Neuronal stem cell (in vitro differentiated cells): Measurements from ENCODE around the gene CYSRT1.

ENCODE experiments used
- DNase-seq: peaks from one replicate; pipeline ENCODE4 v3.0.0-alpha.2; 2013; ENCODE audit warnings: low spot score
- H2AFZ ChIP-seq: one replicate; pipeline ENCODE4 v1.6.1; 2013; ENCODE audit warnings: mild to moderate bottlenecking, low read length, inconsistent platforms
- H2AK5ac ChIP-seq: 2 replicates; pipeline ENCODE4 v1.6.1; 2013; ENCODE audit warnings: low read depth, mild to moderate bottlenecking, inconsistent platforms, low read length, moderate library complexity, mixed read lengths
- H2BK120ac ChIP-seq: 2 replicates; pipeline ENCODE4 v1.6.1; 2013; ENCODE audit warnings: low read depth, mild to moderate bottlenecking, inconsistent platforms, low read length, moderate library complexity, mixed read lengths
- H2BK12ac ChIP-seq: one replicate; pipeline ENCODE4 v1.6.1; 2013; ENCODE audit warnings: low read length, inconsistent platforms
- H2BK15ac ChIP-seq: 2 replicates; pipeline ENCODE4 v1.6.1; 2013; ENCODE audit warnings: mild to moderate bottlenecking, low read length, inconsistent platforms, mixed read lengths
- H2BK5ac ChIP-seq: one replicate; pipeline ENCODE4 v1.6.1; 2013; ENCODE audit warnings: inconsistent platforms, mild to moderate bottlenecking, low read length, moderate library complexity
- H3K14ac ChIP-seq: one replicate; pipeline ENCODE4 v1.6.1; 2013; ENCODE audit warnings: low read length, inconsistent platforms
- H3K18ac ChIP-seq: 2 replicates; pipeline ENCODE4 v1.6.1; 2013; ENCODE audit warnings: low read length, inconsistent platforms
- H3K23ac ChIP-seq: 2 replicates; pipeline ENCODE4 v1.6.1; 2013; ENCODE audit warnings: low read depth, mild to moderate bottlenecking, mixed read lengths, low read length, inconsistent platforms; ENCODE audit not compliant: poor library complexity
- H3K27ac ChIP-seq: replicated peaks from 3 replicates; pipeline ENCODE4 v1.5.1; 2013; ENCODE audit warnings: low read length, inconsistent platforms
- H3K27me3 ChIP-seq, 3 experiments: 2 replicates each; pipeline ENCODE4 v1.6.1; 2013; ENCODE audit warnings: low read length in 3 of 3, mild to moderate bottlenecking in 2 of 3, inconsistent platforms in 1 of 3, low read depth in 1 of 3, mixed read lengths in 1 of 3, moderate library complexity in 1 of 3; ENCODE audit not compliant: control insufficient read depth in 3 of 3, insufficient read depth in 3 of 3
- H3K36me3 ChIP-seq, 2 donors: replicated peaks in 1 of 2; 2 replicates each; pipeline ENCODE4 v1.6.1; 2013; ENCODE audit warnings: low read length in 2 of 2; ENCODE audit not compliant: control insufficient read depth in 2 of 2, insufficient read depth in 2 of 2
- H3K4ac ChIP-seq: 2 replicates; pipeline ENCODE4 v1.6.1; 2013; ENCODE audit warnings: inconsistent platforms, mild to moderate bottlenecking, low read length, moderate library complexity
- H3K4me1 ChIP-seq, 2 donors: 1 replicate in 1 of 2; 2 replicates in 1 of 2; pipeline ENCODE4 v1.6.1; 2013; ENCODE audit warnings: low read length in 2 of 2, low read depth in 1 of 2; ENCODE audit not compliant: control insufficient read depth in 2 of 2, insufficient read depth in 1 of 2
- H3K4me2 ChIP-seq: one replicate; pipeline ENCODE4 v1.6.1; 2013; ENCODE audit warnings: mild to moderate bottlenecking, low read length, inconsistent platforms; ENCODE audit not compliant: insufficient read depth, poor library complexity, severe bottlenecking
- H3K4me3 ChIP-seq, 2 donors: 2 replicates each; pipeline ENCODE4 v1.5.1; 2013; ENCODE audit warnings: low read length in 2 of 2, mild to moderate bottlenecking in 2 of 2, inconsistent platforms in 1 of 2, moderate library complexity in 1 of 2
- H3K79me1 ChIP-seq: one replicate; pipeline ENCODE4 v1.6.1; 2013; ENCODE audit warnings: low read depth, mild to moderate bottlenecking, inconsistent platforms, low read length, moderate library complexity
- H3K9ac ChIP-seq: one replicate; pipeline ENCODE4 v1.6.1; 2013; ENCODE audit warnings: mild to moderate bottlenecking, low read depth, low read length, inconsistent platforms; ENCODE audit not compliant: poor library complexity
- H3K9me3 ChIP-seq, 2 donors: replicated peaks in 1 of 2; 2 replicates each; pipeline versions ENCODE3 to v1.6.1; 2013; ENCODE audit warnings: low read length in 2 of 2, mild to moderate bottlenecking in 2 of 2, inconsistent platforms in 1 of 2, low read depth in 1 of 2, mixed read lengths in 1 of 2, moderate library complexity in 1 of 2; ENCODE audit not compliant: control insufficient read depth in 2 of 2, insufficient read depth in 1 of 2
- H4K8ac ChIP-seq: one replicate; pipeline ENCODE4 v1.6.1; 2013; ENCODE audit warnings: low read depth, mild to moderate bottlenecking, inconsistent platforms, low read length, moderate library complexity
- H4K91ac ChIP-seq: one replicate; pipeline ENCODE4 v1.6.1; 2013; ENCODE audit warnings: low read length, low read depth, mild to moderate bottlenecking, inconsistent platforms; ENCODE audit not compliant: poor library complexity
- WGBS, 2 donors: extraction: QIAGEN DNeasy Blood & Tissue Kit; methylation state at CpG; one replicate each; pipeline ENCODE4 v1.1.7; 2013; ENCODE audit warnings: missing lambda C conversion rate in 2 of 2, mixed read lengths in 1 of 2; ENCODE audit not compliant: insufficient read length in 2 of 2, insufficient replicate concordance in 1 of 2; ENCODE audit errors: extremely low coverage in 2 of 2; 5-methylcytosine and 5-hydroxymethylcytosine counted together

The CYSRT1 gene

GRCh38 chr9:137240318-137240840, 15.4 kb downstream of the CYSRT1 start:
- DNase-seq, result no peak
- Histone ChIP-seq H3K9me3 (no peaks in the 10 kb centered on the region), H3K4ac (no peak overlapping the region), H3K23ac (peak overlapping the region; percentile 100), H3K4me1 (peaks cover 26 to 29% of the 10 kb centered on the region in 2 donors), H3K36me3 (peaks cover 19 to 32% of the 10 kb centered on the region in 2 donors), H2BK12ac (peak overlapping the region; percentile 73), H3K9ac (peak overlapping the region; percentile 100), H3K4me3 (peak overlapping the region; percentile 67 to 93), H2AFZ (peak overlapping the region; percentile 89), H2BK15ac (peak overlapping the region; percentile 96), H4K91ac (no peak overlapping the region), H3K18ac (peak overlapping the region; percentile 97), H3K27me3 (no peaks in the 10 kb centered on the region), H3K27ac (peak overlapping the region; percentile 100), H2BK120ac (no peak overlapping the region), H2BK5ac (peak overlapping the region; percentile 84), H3K4me2 (peak overlapping the region; percentile 73), H2AK5ac (peak overlapping the region; percentile 96), H3K14ac (peak overlapping the region; percentile 77), H4K8ac (no peak overlapping the region), H3K79me1 (peaks cover 29% of the 10 kb centered on the region)
- no CpG with 5 or more reads among the region's 58 CpGs for WGBS, 2 donors

GRCh38 chr9:137240841-137241489, 16.0 kb downstream of the CYSRT1 start, which contains the start of gene TUBB4B:
Gene TUBB4B, plus strand, starts transcription at chr9:137241287. Its CDS starts 74 bp downstream, at chr9:137241361.
- Histone ChIP-seq H3K9ac (peak within 1 kb of the TSS; percentile 100), H3K18ac (peak within 1 kb of the TSS; percentile 97), H3K23ac (peak within 1 kb of the TSS; percentile 100), H2BK120ac (no peak within 1 kb of the TSS), H2BK15ac (peak within 1 kb of the TSS; percentile 96), H2BK12ac (peak within 1 kb of the TSS; percentile 73), H3K14ac (peak within 1 kb of the TSS; percentile 77), H4K8ac (no peak within 1 kb of the TSS), H3K79me1 (peaks cover 27% of the 10 kb centered on the region), H3K9me3 (no peaks in the 10 kb centered on the region), H3K27ac (peak within 1 kb of the TSS; percentile 100), H3K4me1 (peaks cover 26 to 29% of the 10 kb centered on the region in 2 donors), H3K4me2 (peak within 1 kb of the TSS; percentile 84), H4K91ac (no peak within 1 kb of the TSS), H2AK5ac (peak within 1 kb of the TSS; percentile 98), H3K36me3 (peaks cover 19 to 32% of the 10 kb centered on the region in 2 donors), H2AFZ (peak within 1 kb of the TSS; percentile 89), H3K4ac (peak within 1 kb of the TSS; percentile 76), H3K4me3 (peak within 1 kb of the TSS; percentile 90 to 96), H2BK5ac (peak within 1 kb of the TSS; percentile 84), H3K27me3 (peaks cover 0 to 2% (median 0%) of the 10 kb centered on the region in 3 experiments)
- no CpG with 5 or more reads among the region's 67 CpGs for WGBS, 2 donors
- peak; percentile 100 for DNase-seq

- Histone ChIP-seq H3K4ac (peak overlapping the region; percentile 76), H3K9me3 (no peaks in the 10 kb centered on the region), H4K8ac (no peak overlapping the region), H2BK5ac (peak overlapping the region; percentile 66), H2AK5ac (peak overlapping the region; percentile 98), H3K9ac (peak overlapping the region; percentile 98), H3K4me2 (peak overlapping the region; percentile 84), H2AFZ (no peak overlapping the region), H3K4me3 (peak overlapping the region; percentile 90 to 96), H3K27ac (peak overlapping the region; percentile 70), H3K4me1 (peaks cover 21 to 25% of the 10 kb centered on the region in 2 donors), H2BK15ac (no peak overlapping the region), H4K91ac (no peak overlapping the region), H3K14ac (peak overlapping the region; percentile 71), H3K23ac (peak overlapping the region; percentile 100), H2BK120ac (no peak overlapping the region), H2BK12ac (no peak overlapping the region), H3K79me1 (peaks cover 27% of the 10 kb centered on the region), H3K36me3 (peaks cover 19 to 32% of the 10 kb centered on the region in 2 donors), H3K18ac (peak overlapping the region; percentile 97), H3K27me3 (peaks cover 0 to 2% (median 0%) of the 10 kb centered on the region in 3 experiments)
- no CpG with 5 or more reads among the region's 83 CpGs for WGBS, 2 donors
- no peak for DNase-seq
Measured at GRCh38 chr9:137241490-137242268, 16.7 kb downstream of the CYSRT1 start.
